Lung (tissue), 12 donors: Measurements from ENCODE around the gene RNF157. TPM values are rescaled to one million over a fixed set of nuclear protein-coding genes. Genes with fewer than 3 reads are reported as not detected.

Experiments used
- ATAC-seq: fragments of 200-7000 bp; cut with Tn5 transposase; one replicate; pipeline ENCODE4 v1.9.1; 2020; ENCODE audit warnings: moderate number of reproducible peaks; ENCODE audit not compliant: insufficient read depth, low FRiP score
- DNase-seq, 3 donors: peaks; one replicate each; pipeline ENCODE4 v3.0.0-alpha.2; 2013 to 2017
- H3K27ac ChIP-seq, 2 donors: one replicate each; pipeline ENCODE4 v1.5.1; 2013; ENCODE audit warnings: mild to moderate bottlenecking in 2 of 2, moderate library complexity in 2 of 2, control low read depth in 1 of 2, inconsistent platforms in 1 of 2, low read depth in 1 of 2, low read length in 1 of 2
- H3K27me3 ChIP-seq, 3 donors: one replicate each; pipeline ENCODE4 v1.5.1; 2013; ENCODE audit warnings: low read length in 2 of 3; ENCODE audit not compliant: control insufficient read depth in 3 of 3, insufficient read depth in 3 of 3
- H3K36me3 ChIP-seq, 4 donors: one replicate each; pipeline ENCODE4 v1.5.1; 2013; ENCODE audit warnings: low read length in 4 of 4, mild to moderate bottlenecking in 1 of 4, moderate library complexity in 1 of 4; ENCODE audit not compliant: control insufficient read depth in 4 of 4, insufficient read depth in 4 of 4
- H3K4me1 ChIP-seq, 5 donors: one replicate each; pipeline ENCODE4 v1.5.1; 2013; ENCODE audit warnings: low read length in 5 of 5, mild to moderate bottlenecking in 2 of 5, moderate library complexity in 1 of 5; ENCODE audit not compliant: control insufficient read depth in 5 of 5, insufficient read depth in 5 of 5
- H3K4me3 ChIP-seq: one replicate; pipeline ENCODE4 v1.5.1; 2013; ENCODE audit warnings: mild to moderate bottlenecking, control low read depth, moderate library complexity
- H3K9ac ChIP-seq, 2 donors: one replicate each; pipeline ENCODE4 v1.5.1; 2013; ENCODE audit warnings: low read length in 2 of 2, control low read depth in 1 of 2; ENCODE audit not compliant: insufficient read depth in 1 of 2
- H3K9me3 ChIP-seq, 4 donors: one replicate each; pipeline ENCODE4 v1.5.1; 2013; ENCODE audit warnings: low read length in 3 of 4, mild to moderate bottlenecking in 1 of 4, moderate library complexity in 1 of 4; ENCODE audit not compliant: control insufficient read depth in 4 of 4, insufficient read depth in 3 of 4
- CTCF ChIP-seq: IDR thresholded peaks from 2 replicates; pipeline ENCODE4 v1.5.1; 2012; ENCODE audit warnings: mild to moderate bottlenecking; ENCODE audit errors: control extremely low read depth, extremely low read depth
- WGBS, 2 donors: extraction: QIAGEN DNeasy Blood & Tissue Kit; methylation state at CpG; one replicate each; pipeline ENCODE4 v1.1.7; 2013; 5-methylcytosine and 5-hydroxymethylcytosine counted together
- polyA plus RNA-seq, 2 donors: library from polyadenylated mRNA; stranded (reverse); fragments of 200-250 nt; gene quantifications; one replicate each; pipeline ENCODE4 v1.2.1, GENCODE V29; 2013
- total RNA-seq, 2 donors: library from RNA; depleted of rRNA in 1 of 2; stranded (reverse); fragments of >200 nt in 1 of 2; gene quantifications; one replicate each; pipeline ENCODE4 v1.2.1, GENCODE V29; 2014 to 2021
- donor health status: control.
- donor health status: control.
- donor health status: Bipolar disorder and iron deficiency.
- donor health status: healthy.
- donor health status: DM: yes; HTN: yes; CAD: no.

Gene RNF157
- total and polyA plus RNA-seq, 4 donors, result 0.88 to 2.5 (median 1.8) TPM

DNA sequence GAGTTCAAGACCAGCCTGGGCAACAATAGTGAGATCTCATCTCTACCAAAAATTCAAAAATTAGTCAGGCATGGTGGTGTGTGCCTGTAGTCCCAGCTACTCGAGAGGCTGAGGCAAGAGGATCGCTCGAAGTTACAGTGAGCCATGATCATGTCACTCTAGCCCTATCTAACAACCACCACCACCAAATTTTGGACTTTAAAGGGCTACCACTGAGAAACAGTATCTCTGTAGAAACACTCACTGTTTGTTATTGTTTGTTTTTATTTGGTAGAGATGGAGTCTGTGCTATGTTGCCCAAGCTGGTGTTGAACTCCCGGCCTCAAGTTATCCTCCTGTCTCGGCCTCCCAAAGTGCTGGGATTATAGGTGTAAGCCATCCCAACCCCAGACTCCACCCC lies 23.6 kb upstream of the RNF157 start:
- WGBS, 2 donors, result 94 to 99% methylated on average over 5 of the region's 5 CpGs
- H3K9me3 ChIP-seq, result no peaks in the 10 kb centered on the region

DNA sequence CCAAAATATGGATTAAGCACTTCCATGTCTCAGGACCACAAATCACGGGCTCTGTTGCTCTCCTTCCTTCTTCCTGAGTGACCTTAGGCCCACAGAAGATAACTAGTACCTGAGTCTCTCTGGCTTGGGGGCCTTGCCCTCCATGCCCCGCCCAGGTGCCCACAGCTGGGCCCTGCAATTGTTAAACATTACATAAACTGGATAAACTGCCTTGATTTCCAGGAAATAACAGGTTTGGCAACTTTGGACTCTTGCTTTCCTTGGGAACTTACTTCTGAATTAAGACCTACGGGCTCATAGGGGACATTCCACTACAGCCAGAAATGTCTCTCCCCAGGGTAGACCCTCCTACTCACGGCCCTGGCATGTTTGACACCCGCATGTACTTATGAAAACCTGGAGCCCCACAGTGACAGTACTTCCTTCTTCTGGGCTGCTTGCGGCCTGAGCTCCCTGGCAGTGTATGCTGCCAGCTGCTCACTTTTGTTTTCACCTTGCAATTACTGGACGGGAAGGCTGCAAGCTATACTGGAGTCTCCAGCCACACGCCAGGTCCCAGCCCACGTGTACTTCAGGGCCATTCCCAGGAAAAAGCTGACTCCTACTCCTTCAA lies 22.5 kb upstream of the RNF157 start:
- Histone ChIP-seq H3K9ac (peak overlapping the region in 1 of 2 donors; percentile 47), H3K9me3 (no peaks in the 10 kb centered on the region), H3K27me3 (no peaks in the 10 kb centered on the region), H3K4me3 (no peak overlapping the region), H3K27ac (peak overlapping the region in 1 of 2 donors; percentile 93), H3K36me3 (peaks cover 0 to 1% (median under 1%) of the 10 kb centered on the region in 4 donors), H3K4me1 (peaks cover 7 to 28% (median 17%) of the 10 kb centered on the region in 5 donors)
- DNase-seq, result peak; percentile 61 to 84 (median 67)
- no peak for TF ChIP-seq CTCF
- WGBS, 2 donors, result 25 to 35% methylated on average over 9 of the region's 9 CpGs
- ATAC-seq, result no peak

More for the DNA sequence above, 23.6 kb upstream of the RNF157 start:
- DNase-seq (no peak), ATAC-seq (no peak)
- no peak for TF ChIP-seq CTCF
- Histone ChIP-seq H3K36me3 (peaks cover 0 to 5% (median 3%) of the 10 kb centered on the region in 4 donors), H3K27ac (peak overlapping the region; percentile 55 to 70), H3K4me3 (no peak overlapping the region), H3K27me3 (no peaks in the 10 kb centered on the region), H3K9ac (peak overlapping the region in 1 of 2 donors; percentile 1), H3K4me1 (peaks cover 7 to 33% (median 21%) of the 10 kb centered on the region in 5 donors)

DNA sequence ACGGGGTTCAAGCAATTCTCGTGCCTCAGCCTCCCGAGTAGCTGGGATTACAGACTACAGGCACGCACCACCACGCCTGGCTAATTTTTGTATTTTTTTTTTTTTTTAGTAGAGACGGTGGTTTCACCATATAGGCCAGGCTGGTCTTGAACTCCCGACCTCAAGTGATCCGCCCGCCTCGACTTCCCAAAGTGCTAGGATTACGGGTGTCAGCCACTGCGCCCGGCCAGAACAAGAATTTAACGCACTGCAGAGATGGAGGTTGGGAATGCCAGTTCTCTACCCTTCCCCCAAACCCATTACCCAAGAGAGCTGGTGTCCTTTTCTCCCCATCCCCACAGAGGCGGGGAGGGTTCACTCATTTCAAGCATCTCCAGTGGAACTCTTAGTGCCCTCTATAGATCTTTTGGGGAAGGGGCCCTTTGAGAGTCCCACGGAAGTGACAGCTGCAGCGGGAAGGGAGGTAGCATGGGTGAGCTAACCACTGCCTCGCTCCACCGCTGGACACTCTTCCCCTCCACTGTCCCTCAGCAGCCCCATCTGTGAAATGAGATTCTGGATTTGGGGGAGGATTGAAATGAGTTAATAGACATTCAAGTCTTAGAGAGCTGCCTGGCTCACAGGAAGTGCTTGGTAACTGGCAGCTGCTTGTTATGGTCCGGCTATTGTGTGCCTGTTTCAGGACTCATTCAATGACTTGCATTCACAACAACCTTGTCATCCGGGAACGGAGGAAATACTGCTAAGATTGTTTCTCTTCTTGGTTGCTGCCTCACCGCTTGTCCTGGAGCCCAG lies 21.3 kb upstream of the RNF157 start:
- 62 to 75% methylated on average over 22 to 23 of the region's 23 CpGs for WGBS, 2 donors
- no peak overlapping the region for H3K4me3 ChIP-seq
- peaks cover 1 to 18% (median 12%) of the 10 kb centered on the region in 5 donors for H3K4me1 ChIP-seq
- ATAC-seq (no peak), DNase-seq (peak in 1 of 3 donors; percentile 40)
- peak overlapping the region in 1 of 2 donors; percentile 81 for H3K27ac ChIP-seq
- H3K9ac ChIP-seq, result no peak overlapping the region
- H3K36me3 ChIP-seq, result no peaks in the 10 kb centered on the region
- no peak for TF ChIP-seq CTCF
- H3K9me3 ChIP-seq, result no peaks in the 10 kb centered on the region
- no peaks in the 10 kb centered on the region for H3K27me3 ChIP-seq
